OCI-LY7 (cell line): ENCODE results near the gene GFPT1. TPM values are rescaled to one million over a fixed set of nuclear protein-coding genes. Genes with fewer than 3 reads are reported as not detected.

Experiments
- BruUV-seq: library from RNA; stranded (reverse); fragments of 400-500 nt; replicated peaks from 2 replicates; lab custom pipeline; 2021; lab: Mats Ljungman, UMichigan
- CTCF ChIA-PET: fragments of 300-600 bp; sonication (Branson Sonifier 250); formaldehyde crosslinking; loops from one replicate; lab custom pipeline; 2022; ENCODE audit warnings: antibody characterized with exemption; ENCODE audit not compliant: unreplicated experiment; lab: Charles Lee
- POLR2A ChIA-PET: fragments of 300-600 bp; sonication (Branson Sonifier 250); formaldehyde crosslinking; loops from one replicate; lab custom pipeline; 2022; ENCODE audit warnings: antibody characterized with exemption; lab: Charles Lee
- DNase-seq: peaks from one replicate; pipeline ENCODE4 v3.0.0-alpha.2; 2015; ENCODE audit warnings: low spot score
- H2AFZ ChIP-seq: fragments of 200-600 bp; sonication (generic), shearing (Covaris generic); 2 replicates; pipeline ENCODE4 v1.6.1; 2014; ENCODE audit warnings: mild to moderate bottlenecking, antibody characterized with exemption, low read length, moderate library complexity
- H3K27ac ChIP-seq: fragments of 200-600 bp; sonication (generic); 2 replicates; pipeline ENCODE4 v1.5.1; 2014; ENCODE audit warnings: mixed run types, low read depth, mild to moderate bottlenecking, moderate library complexity, low read length, inconsistent platforms; ENCODE audit not compliant: poor library complexity, severe bottlenecking
- H3K36me3 ChIP-seq: fragments of 200-600 bp; sonication (generic); 2 replicates; pipeline ENCODE4 v1.6.1; 2014; ENCODE audit warnings: mild to moderate bottlenecking, antibody characterized with exemption, low read length, moderate library complexity, mixed read lengths; ENCODE audit not compliant: insufficient read depth
- H3K4me1 ChIP-seq: fragments of 200-600 bp; sonication (generic); 2 replicates; pipeline ENCODE4 v1.5.1; 2014; ENCODE audit warnings: mild to moderate bottlenecking, low read length; ENCODE audit not compliant: insufficient read depth, poor library complexity, severe bottlenecking
- H3K4me2 ChIP-seq: fragments of 200-600 bp; sonication (generic); 2 replicates; pipeline ENCODE4 v1.6.1; 2014; ENCODE audit warnings: mild to moderate bottlenecking, low read length
- H3K4me3 ChIP-seq: fragments of 200-600 bp; sonication (generic); 2 replicates; pipeline ENCODE4 v1.5.1; 2014; ENCODE audit warnings: mild to moderate bottlenecking, low read depth, low read length; ENCODE audit not compliant: poor library complexity, severe bottlenecking
- H3K79me2 ChIP-seq: fragments of 200-600 bp; sonication (generic); 2 replicates; pipeline ENCODE4 v1.6.1; 2016; ENCODE audit warnings: low read depth, mild to moderate bottlenecking, low read length, moderate library complexity, mixed read lengths; ENCODE audit not compliant: insufficient read depth
- H3K9me2 ChIP-seq: fragments of 200-600 bp; sonication (generic); 2 replicates; pipeline ENCODE4 v1.6.1; 2016; ENCODE audit warnings: mild to moderate bottlenecking, low read length, mixed read lengths; ENCODE audit not compliant: insufficient read depth
- H3K9me3 ChIP-seq: fragments of 200-600 bp; sonication (generic); 2 replicates; pipeline ENCODE4 v1.6.1; 2014; ENCODE audit warnings: mild to moderate bottlenecking, mixed run types, low read length, mixed read lengths
- H4K20me1 ChIP-seq: fragments of 200-600 bp; sonication (generic); 2 replicates; pipeline ENCODE4 v1.6.1; 2014; ENCODE audit warnings: mild to moderate bottlenecking, antibody characterized with exemption, low read length, moderate library complexity, mixed read lengths; ENCODE audit not compliant: insufficient read depth
- EZH2phosphoT487 ChIP-seq: fragments of 200-600 bp; sonication (generic); IDR thresholded peaks from 2 replicates; pipeline ENCODE4 v1.6.1; 2018; ENCODE audit warnings: low read depth, borderline replicate concordance, mild to moderate bottlenecking, mixed run types, antibody characterized with exemption, low read length, moderate library complexity, mixed read lengths
- intact Hi-C: fragments of 100-400 bp; cut with micrococcal nuclease; formaldehyde crosslinking; loops from one replicate; pipeline ENCODE4 v1.10.0; 2022; ENCODE audit not compliant: unreplicated experiment
- total RNA-seq, 2 experiments: library from RNA; depleted of rRNA in 1 of 2; stranded (reverse); fragments of >200 nt in 1 of 2; shearing (Covaris generic) in 1 of 2; gene quantifications; 2 replicates each; pipeline ENCODE4 v1.2.3, GENCODE V29; 2014 to 2022
- TF ChIP-seq, protein P1 (sequence below): fragments of 200-600 bp; sonication (generic); conservative IDR thresholded peaks from 2 replicates; pipeline ENCODE4 v1.5.1; 2014; ENCODE audit warnings: mild to moderate bottlenecking, antibody characterized with exemption, low read length, moderate library complexity, mixed read lengths

Gene GFPT1
- total RNA-seq, 2 experiments from 2014 or later = 11.0 to 31.2 TPM

DNA sequence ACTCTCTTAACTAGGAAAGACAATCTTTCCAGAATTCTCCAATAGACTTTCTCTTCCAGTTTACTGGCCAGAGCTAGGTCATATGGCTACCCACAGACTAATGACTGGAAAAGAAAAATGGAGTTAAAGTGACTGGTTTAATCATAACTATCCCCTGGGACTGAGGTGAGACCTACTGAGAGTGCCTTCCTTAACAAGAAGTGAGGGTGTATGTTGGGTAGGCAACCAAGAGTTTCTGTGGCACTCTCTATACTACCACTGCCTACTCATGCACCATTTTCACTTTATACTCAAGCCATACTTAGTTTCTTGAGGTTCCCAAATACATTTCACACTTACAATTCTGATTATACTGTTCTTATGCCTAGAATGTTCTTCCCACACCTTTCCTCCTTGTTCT lies 6.9 kb upstream of the GFPT1 start:
- H3K4me1 ChIP-seq = no peaks in the 10 kb centered on the region
- no peak overlapping the region for H2AFZ ChIP-seq
- ChIA-PET CTCF (no interaction called here), POLR2A (interaction anchor here (0.6 to 0.7 kb wide), 2 partner anchors 140 to 1154 kb away, joined by 3 read pairs; no protein-coding TSS in a partner anchor)
- no peaks in the 10 kb centered on the region for H3K79me2 ChIP-seq
- H4K20me1 ChIP-seq = no peaks in the 10 kb centered on the region
- H3K4me2 ChIP-seq = no peak overlapping the region
- no peaks in the 10 kb centered on the region for H3K9me2 ChIP-seq
- BruUV-seq = no TSS peak
- H3K27ac ChIP-seq = no peak overlapping the region
- H3K36me3 ChIP-seq = peaks cover 11% of the 10 kb centered on the region
- TF ChIP-seq EZH2phosphoT487 = no peak
- TF ChIP-seq, protein P1, sequence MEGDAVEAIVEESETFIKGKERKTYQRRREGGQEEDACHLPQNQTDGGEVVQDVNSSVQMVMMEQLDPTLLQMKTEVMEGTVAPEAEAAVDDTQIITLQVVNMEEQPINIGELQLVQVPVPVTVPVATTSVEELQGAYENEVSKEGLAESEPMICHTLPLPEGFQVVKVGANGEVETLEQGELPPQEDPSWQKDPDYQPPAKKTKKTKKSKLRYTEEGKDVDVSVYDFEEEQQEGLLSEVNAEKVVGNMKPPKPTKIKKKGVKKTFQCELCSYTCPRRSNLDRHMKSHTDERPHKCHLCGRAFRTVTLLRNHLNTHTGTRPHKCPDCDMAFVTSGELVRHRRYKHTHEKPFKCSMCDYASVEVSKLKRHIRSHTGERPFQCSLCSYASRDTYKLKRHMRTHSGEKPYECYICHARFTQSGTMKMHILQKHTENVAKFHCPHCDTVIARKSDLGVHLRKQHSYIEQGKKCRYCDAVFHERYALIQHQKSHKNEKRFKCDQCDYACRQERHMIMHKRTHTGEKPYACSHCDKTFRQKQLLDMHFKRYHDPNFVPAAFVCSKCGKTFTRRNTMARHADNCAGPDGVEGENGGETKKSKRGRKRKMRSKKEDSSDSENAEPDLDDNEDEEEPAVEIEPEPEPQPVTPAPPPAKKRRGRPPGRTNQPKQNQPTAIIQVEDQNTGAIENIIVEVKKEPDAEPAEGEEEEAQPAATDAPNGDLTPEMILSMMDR = no peak
- H3K9me3 ChIP-seq = no peaks in the 10 kb centered on the region
- H3K4me3 ChIP-seq = no peak overlapping the region
- no peak for DNase-seq
- intact Hi-C loops = no loop called here

DNA sequence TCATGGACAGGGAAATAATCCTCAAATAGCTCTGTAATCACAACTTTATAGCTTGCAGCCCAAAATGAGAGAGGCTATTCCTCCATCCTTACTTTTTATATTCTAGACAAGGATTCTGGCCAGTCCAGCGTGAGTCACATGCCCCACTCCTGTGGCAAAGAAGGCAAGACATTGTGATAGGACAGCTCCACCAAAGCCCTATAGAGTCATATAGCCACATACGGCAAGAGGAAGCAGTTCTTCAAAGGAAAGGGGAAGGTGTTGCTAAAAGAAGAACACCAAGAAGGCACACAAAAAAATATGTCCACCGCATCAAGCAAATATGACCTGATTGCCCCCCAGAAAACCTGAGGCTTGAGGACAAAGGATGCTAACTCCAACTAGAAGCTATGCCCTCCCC lies 3.4 kb upstream of the GFPT1 start:
- H4K20me1 ChIP-seq = 0 out of 2 replicates have a peak, but pooled peaks cover 4% of the 10 kb centered on the region
- intact Hi-C loops = no loop called here
- H3K79me2 ChIP-seq = peaks cover 13% of the 10 kb centered on the region
- H2AFZ ChIP-seq = no peak overlapping the region
- no peaks in the 10 kb centered on the region for H3K36me3 ChIP-seq
- ChIA-PET CTCF (interaction anchor here (0.8 kb wide), 1 partner anchor 47 kb away, joined by 3 read pairs; the partner anchor contains the start of gene NFU1), POLR2A (interaction anchor here (0.5 to 2.2 kb wide), 2 partner anchors 47 to 88 kb away, joined by 7 to 8 read pairs; partner anchors contain the start of gene NFU1)
- TF ChIP-seq EZH2phosphoT487 = no peak
- TF ChIP-seq, protein P1 = no peak
- no TSS peak for BruUV-seq
- H3K27ac ChIP-seq = no peak overlapping the region
- H3K4me1 ChIP-seq = peaks cover 17% of the 10 kb centered on the region
- no peaks in the 10 kb centered on the region for H3K9me3 ChIP-seq
- H3K9me2 ChIP-seq = no peaks in the 10 kb centered on the region
- no peak overlapping the region for H3K4me3 ChIP-seq
- DNase-seq = no peak
- H3K4me2 ChIP-seq = no peak overlapping the region

DNA sequence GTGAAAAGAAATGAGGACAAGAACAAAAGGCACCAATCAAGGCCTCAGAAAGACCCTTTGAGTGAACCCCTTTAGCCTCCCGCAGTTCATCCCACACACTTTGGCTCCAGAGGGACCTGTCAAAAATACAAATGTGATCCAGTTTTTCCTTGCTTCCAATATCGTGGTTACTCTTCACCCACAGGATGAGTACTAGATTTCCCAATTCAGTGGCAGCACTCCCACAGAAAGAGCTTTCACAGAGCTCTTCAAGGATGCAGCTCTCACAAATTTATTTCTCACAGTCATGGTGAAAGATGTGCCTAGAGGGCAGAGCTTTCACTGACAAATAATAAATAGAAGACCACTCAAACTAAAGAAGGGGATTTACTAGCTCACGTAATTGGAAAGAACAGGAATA lies 3.0 kb upstream of the GFPT1 start:
- Histone ChIP-seq H4K20me1 (0 out of 2 replicates have a peak, but pooled peaks cover 4% of the 10 kb centered on the region), H3K27ac (no peak overlapping the region), H3K4me2 (no peak overlapping the region), H3K36me3 (no peaks in the 10 kb centered on the region), H3K4me3 (no peak overlapping the region), H3K4me1 (peaks cover 21% of the 10 kb centered on the region), H3K79me2 (peaks cover 18% of the 10 kb centered on the region), H3K9me2 (no peaks in the 10 kb centered on the region), H2AFZ (no peak overlapping the region), H3K9me3 (no peaks in the 10 kb centered on the region)
- ChIA-PET CTCF (interaction anchor here (0.8 kb wide), 1 partner anchor 47 kb away, joined by 3 read pairs; the partner anchor contains the start of gene NFU1), POLR2A (interaction anchor here (0.5 to 2.2 kb wide), 2 partner anchors 47 to 88 kb away, joined by 7 to 8 read pairs; partner anchors contain the start of gene NFU1)
- BruUV-seq = no TSS peak
- TF ChIP-seq, protein P1 = no peak
- no peak for TF ChIP-seq EZH2phosphoT487
- DNase-seq = no peak
- intact Hi-C loops = no loop called here
